Lower lobe of right lung (tissue), 2 donors: ENCODE data around the gene BEND5. TPM values are rescaled to one million over a fixed set of nuclear protein-coding genes. Genes with fewer than 3 reads are reported as not detected.

ENCODE experiments used
- ATAC-seq, 2 donors: fragments of 200-7000 bp; cut with Tn5 transposase; one replicate each; pipeline ENCODE4 v1.9.1; 2020 to 2022; ENCODE audit warnings: mild to moderate bottlenecking in 2 of 2, moderate library complexity in 2 of 2
- DNase-seq: peaks from one replicate; pipeline ENCODE4 v3.0.0-alpha.2; 2020
- H3K27ac ChIP-seq: fragments of 200-600 bp; one replicate; pipeline ENCODE4 v1.8.0; 2022
- H3K27me3 ChIP-seq: fragments of 200-600 bp; one replicate; pipeline ENCODE4 v1.8.0; 2022; ENCODE audit warnings: low read depth
- H3K36me3 ChIP-seq: fragments of 200-600 bp; one replicate; pipeline ENCODE4 v1.8.0; 2022; ENCODE audit warnings: mild to moderate bottlenecking
- H3K4me1 ChIP-seq: fragments of 200-600 bp; one replicate; pipeline ENCODE4 v1.8.0; 2022
- H3K4me3 ChIP-seq: fragments of 200-600 bp; one replicate; pipeline ENCODE4 v1.8.0; 2022; ENCODE audit warnings: mild to moderate bottlenecking
- H3K9me3 ChIP-seq: fragments of 200-600 bp; one replicate; pipeline ENCODE4 v1.8.0; 2022
- intact Hi-C: fragments of 100-400 bp; cut with DNase I; formaldehyde crosslinking; loops from one replicate; pipeline ENCODE4 v1.11.0; 2022
- total RNA-seq: library from RNA; stranded (reverse); fragmentation: NEBNext Ultra II Directional; extraction: Animal tissue kit (Norgen Biotek cat#: 25700); gene quantifications from one replicate; pipeline ENCODE4 v1.2.1, GENCODE V29; 2021
- TF ChIP-seq, protein P1 (sequence below): fragments of 200-600 bp; IDR thresholded peaks from one replicate; pipeline ENCODE4 v1.8.0; 2022; ENCODE audit warnings: antibody characterized with exemption, mild to moderate bottlenecking
- donor health status: DM: no; HTN: yes; CAD: no; lungs with severe emphysema.

BEND5 gene
- total RNA-seq, 1 donor from 2014 or later = 4.3 TPM

DNA sequence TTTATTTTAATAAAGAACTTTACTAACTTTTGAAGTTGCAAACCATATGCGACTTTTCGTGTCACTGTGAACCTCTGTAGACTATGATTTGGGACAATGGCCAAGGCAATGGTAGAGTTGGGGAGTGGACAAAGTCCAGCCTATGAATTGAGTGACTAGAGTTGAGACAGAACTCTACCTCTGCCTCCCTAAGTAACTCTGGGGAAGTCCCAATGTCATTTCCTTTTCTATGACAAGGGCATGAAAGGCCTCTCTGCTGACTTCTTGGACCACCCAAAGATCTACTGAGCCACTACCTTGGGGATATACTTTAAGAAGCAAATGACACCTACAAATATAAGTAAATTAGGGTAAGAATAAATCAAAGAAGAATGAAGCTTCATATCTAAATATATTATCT is 19.3 kb downstream of the BEND5 start:
- DNase-seq = no peak
- no peak for ATAC-seq
- intact Hi-C loops = no loop called here
- no peaks in the 10 kb centered on the region for H3K27me3 ChIP-seq
- H3K36me3 ChIP-seq = peaks cover 48% of the 10 kb centered on the region
- no peak overlapping the region for H3K27ac ChIP-seq
- H3K4me3 ChIP-seq = no peak overlapping the region
- H3K4me1 ChIP-seq = no peaks in the 10 kb centered on the region
- TF ChIP-seq, protein P1, sequence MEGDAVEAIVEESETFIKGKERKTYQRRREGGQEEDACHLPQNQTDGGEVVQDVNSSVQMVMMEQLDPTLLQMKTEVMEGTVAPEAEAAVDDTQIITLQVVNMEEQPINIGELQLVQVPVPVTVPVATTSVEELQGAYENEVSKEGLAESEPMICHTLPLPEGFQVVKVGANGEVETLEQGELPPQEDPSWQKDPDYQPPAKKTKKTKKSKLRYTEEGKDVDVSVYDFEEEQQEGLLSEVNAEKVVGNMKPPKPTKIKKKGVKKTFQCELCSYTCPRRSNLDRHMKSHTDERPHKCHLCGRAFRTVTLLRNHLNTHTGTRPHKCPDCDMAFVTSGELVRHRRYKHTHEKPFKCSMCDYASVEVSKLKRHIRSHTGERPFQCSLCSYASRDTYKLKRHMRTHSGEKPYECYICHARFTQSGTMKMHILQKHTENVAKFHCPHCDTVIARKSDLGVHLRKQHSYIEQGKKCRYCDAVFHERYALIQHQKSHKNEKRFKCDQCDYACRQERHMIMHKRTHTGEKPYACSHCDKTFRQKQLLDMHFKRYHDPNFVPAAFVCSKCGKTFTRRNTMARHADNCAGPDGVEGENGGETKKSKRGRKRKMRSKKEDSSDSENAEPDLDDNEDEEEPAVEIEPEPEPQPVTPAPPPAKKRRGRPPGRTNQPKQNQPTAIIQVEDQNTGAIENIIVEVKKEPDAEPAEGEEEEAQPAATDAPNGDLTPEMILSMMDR = no peak
- H3K9me3 ChIP-seq = no peaks in the 10 kb centered on the region

DNA sequence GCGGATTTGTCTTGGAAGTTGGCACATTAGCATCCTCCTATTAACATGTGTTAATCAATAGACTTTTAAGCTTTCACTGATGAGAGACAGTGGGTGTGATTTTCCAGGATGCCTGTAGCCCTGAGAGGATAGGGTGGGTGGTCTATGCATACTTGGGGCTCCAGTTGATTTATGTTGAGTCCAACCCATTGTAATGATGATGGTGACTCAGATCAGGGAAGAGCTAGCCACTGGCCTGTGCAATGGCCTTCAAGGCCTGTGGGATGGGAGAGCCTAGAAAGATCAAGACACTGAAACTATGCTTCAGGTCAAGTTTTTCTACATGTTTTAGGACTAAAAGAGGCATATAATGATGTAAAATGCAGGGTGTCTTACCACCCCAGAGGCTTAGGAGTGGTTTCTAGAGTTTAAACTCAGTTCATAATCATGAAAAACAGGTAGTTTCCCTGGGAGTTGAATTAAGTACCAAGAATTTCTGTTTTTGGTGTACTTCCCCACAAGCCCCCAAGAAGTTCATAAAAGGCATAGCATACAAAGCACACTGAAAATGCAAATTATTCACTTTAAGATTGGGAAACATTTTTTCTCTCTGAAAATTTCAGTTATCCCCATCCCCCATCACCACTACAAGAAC is 19.9 kb downstream of the BEND5 start:
- TF ChIP-seq, protein P1 = no peak

DNA sequence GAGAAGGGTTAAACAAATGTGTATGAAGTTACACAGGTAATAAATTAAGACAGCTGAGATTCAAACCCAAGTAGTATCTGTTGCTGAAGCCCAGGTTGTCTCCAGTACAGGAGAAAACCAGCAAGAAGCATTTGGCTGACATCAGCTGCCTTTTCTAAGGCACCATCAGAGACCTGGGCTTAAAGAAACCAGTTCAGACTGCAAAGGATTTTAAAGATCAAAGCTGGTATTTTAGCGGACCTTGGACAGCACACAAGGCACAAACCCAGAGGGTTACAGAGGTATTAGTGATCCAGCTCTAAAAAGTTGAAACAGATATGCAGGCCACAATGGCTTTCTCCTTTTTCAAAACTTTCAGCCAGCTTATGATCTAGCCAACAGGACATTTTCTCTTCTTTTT is 23.4 kb downstream of the BEND5 start:
- DNase-seq = no peak
- H3K9me3 ChIP-seq = no peaks in the 10 kb centered on the region
- no peak overlapping the region for H3K4me3 ChIP-seq
- no peaks in the 10 kb centered on the region for H3K27me3 ChIP-seq
- no peak overlapping the region for H3K27ac ChIP-seq
- no peaks in the 10 kb centered on the region for H3K4me1 ChIP-seq
- peaks cover 31% of the 10 kb centered on the region for H3K36me3 ChIP-seq
- TF ChIP-seq, protein P1 = no peak
- ATAC-seq = no peak
- intact Hi-C loops = no loop called here

More for the DNA sequence above, 19.9 kb downstream of the BEND5 start:
- no peaks in the 10 kb centered on the region for H3K9me3 ChIP-seq
- H3K36me3 ChIP-seq = peaks cover 48% of the 10 kb centered on the region
- intact Hi-C loops = no loop called here
- no peak overlapping the region for H3K4me3 ChIP-seq
- no peaks in the 10 kb centered on the region for H3K27me3 ChIP-seq
- no peaks in the 10 kb centered on the region for H3K4me1 ChIP-seq
- no peak overlapping the region for H3K27ac ChIP-seq
- no peak for ATAC-seq
- no peak for DNase-seq

DNA sequence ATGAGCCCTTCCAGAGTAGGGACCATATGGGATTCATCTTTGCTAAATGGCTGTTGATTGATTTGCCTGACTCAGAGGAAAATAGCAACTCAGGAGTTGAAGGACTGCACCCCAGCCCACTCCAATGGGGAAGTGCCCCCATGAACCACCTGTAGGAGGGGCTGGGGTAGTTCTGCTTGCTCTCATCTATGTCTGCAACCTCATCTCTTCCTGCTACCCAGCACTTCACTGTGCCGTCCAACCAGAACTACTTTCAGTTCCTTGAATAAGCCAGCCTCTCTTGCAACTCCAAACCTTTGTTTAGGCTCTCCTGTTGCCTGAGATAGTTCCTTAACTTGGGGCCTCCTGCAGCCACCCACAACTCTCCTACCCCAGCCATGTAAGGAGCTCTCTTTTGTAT is 26.6 kb downstream of the BEND5 start:
- intact Hi-C loops = no loop called here
- no peak for DNase-seq
- H3K36me3 ChIP-seq = peaks cover 19% of the 10 kb centered on the region
- TF ChIP-seq, protein P1 = no peak
- H3K27me3 ChIP-seq = no peaks in the 10 kb centered on the region
- no peaks in the 10 kb centered on the region for H3K4me1 ChIP-seq
- peak in 1 of 2 donors; percentile 15 for ATAC-seq
- H3K9me3 ChIP-seq = no peaks in the 10 kb centered on the region
- H3K27ac ChIP-seq = no peak overlapping the region
- no peak overlapping the region for H3K4me3 ChIP-seq

DNA sequence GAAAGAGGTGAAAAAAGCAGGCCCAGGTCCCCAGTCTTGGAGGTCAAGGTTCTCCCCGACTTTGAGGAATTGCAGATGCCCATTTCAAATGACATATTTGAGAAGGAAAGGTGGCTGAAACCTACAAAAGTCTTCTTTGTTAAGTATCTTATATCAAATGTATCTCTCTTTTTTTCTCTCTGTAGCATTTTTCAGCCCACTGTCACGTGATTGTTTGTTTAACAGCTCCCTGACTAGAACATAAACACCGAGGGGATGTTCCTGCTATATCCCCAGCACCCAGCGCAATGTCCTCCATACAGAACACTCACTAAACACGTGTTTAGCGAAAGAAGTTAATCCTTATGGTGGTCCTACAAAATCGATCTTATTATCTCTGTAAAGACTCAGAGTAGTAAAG is 27.6 kb downstream of the BEND5 start:
- no peaks in the 10 kb centered on the region for H3K4me1 ChIP-seq
- intact Hi-C loops = no loop called here
- H3K36me3 ChIP-seq = peaks cover 19% of the 10 kb centered on the region
- ATAC-seq (no peak), DNase-seq (no peak)
- no peak overlapping the region for H3K27ac ChIP-seq
- no peak overlapping the region for H3K4me3 ChIP-seq
- TF ChIP-seq, protein P1 = no peak
- H3K27me3 ChIP-seq = no peaks in the 10 kb centered on the region
- H3K9me3 ChIP-seq = no peaks in the 10 kb centered on the region
